Activated CD4-positive, alpha-beta T cell treated with anti-CD3 and anti-CD28 coated beads, Interleukin-2, amount 10 ng/mL, durations not matched to agents 7 days and 5 days (primary cell): ENCODE results near the gene CETP. TPM values are rescaled to one million over a fixed set of nuclear protein-coding genes. Genes with fewer than 3 reads are reported as not detected.

Experiments used
- CTCF ChIA-PET: fragments of 350-600 bp; sonication (Branson Sonifier 250); formaldehyde crosslinking; loops from one replicate; lab custom pipeline; 2021; ENCODE audit warnings: antibody characterized with exemption; lab: Charles Lee
- POLR2A ChIA-PET: fragments of 350-600 bp; sonication (Branson Sonifier 250); formaldehyde crosslinking; loops from one replicate; lab custom pipeline; 2021; ENCODE audit warnings: antibody characterized with exemption; lab: Charles Lee
- DNase-seq: peaks from one replicate; pipeline ENCODE4 v3.0.0-alpha.2; 2020
- H3K27ac Mint-ChIP-seq: one replicate; pipeline ENCODE4 v1.8.0; 2021; ENCODE audit warnings: mild to moderate bottlenecking, moderate library complexity, mixed read lengths
- H3K27me3 Mint-ChIP-seq: one replicate; pipeline ENCODE4 v1.8.0; 2021; ENCODE audit warnings: mixed read lengths
- H3K36me3 Mint-ChIP-seq: one replicate; pipeline ENCODE4 v1.8.0; 2021; ENCODE audit warnings: low read depth, mixed read lengths
- H3K4me1 Mint-ChIP-seq: one replicate; pipeline ENCODE4 v1.8.0; 2021; ENCODE audit warnings: mixed read lengths
- H3K4me3 Mint-ChIP-seq: one replicate; pipeline ENCODE4 v1.8.0; 2021; ENCODE audit warnings: mild to moderate bottlenecking, moderate library complexity, mixed read lengths
- H3K9me3 Mint-ChIP-seq: one replicate; pipeline ENCODE4 v1.8.0; 2021; ENCODE audit warnings: mixed read lengths
- total RNA-seq, 2 experiments: library from RNA; stranded (reverse); gene quantifications; one replicate each; pipeline ENCODE4 v1.2.3, GENCODE V29; 2021

CETP gene
- total RNA-seq, 2 experiments from 2014 or later = not detected

GRCh38 chr16:57008440-57008839 is 46.7 kb downstream of the CETP start:
- H3K27ac Mint-ChIP-seq = no peak overlapping the region
- H3K36me3 Mint-ChIP-seq = peaks cover 64% of the 10 kb centered on the region
- no peak for DNase-seq
- H3K4me3 Mint-ChIP-seq = no peak overlapping the region
- no peaks in the 10 kb centered on the region for H3K9me3 Mint-ChIP-seq
- CTCF ChIA-PET = interaction anchor here (1.7 to 2.4 kb wide), 2 partner anchors 20 to 24 kb away, joined by 4 to 12 read pairs; partner anchors contain the start of gene NLRC5
- H3K4me1 Mint-ChIP-seq = peaks cover 77% of the 10 kb centered on the region
- no peaks in the 10 kb centered on the region for H3K27me3 Mint-ChIP-seq
- POLR2A ChIA-PET = no interaction called here

DNA sequence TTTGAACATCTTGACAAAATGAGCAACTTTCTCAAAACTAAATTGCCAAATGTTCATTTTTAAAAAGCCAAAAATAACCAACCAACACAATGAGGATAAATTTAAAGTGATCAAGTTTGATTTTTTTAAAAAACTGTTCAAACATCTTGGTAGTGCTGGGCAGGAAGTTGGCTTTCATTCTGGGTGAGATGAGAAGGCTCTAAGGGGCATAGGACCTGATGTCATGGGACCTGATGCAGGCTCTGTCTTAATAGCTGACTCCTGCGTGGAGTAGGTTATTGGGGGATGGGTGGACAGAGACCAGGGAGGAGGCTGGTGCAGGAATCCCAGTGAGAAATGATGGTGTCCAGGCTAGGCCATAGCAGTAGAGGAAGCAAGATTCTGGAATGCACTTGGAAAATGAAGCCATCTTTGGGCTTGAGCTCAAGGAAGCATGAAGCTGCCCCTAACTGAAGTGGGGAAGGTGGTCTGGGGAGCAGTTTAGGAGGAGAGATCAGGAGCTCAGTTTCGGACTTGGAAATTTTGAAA is 48.0 kb downstream of the CETP start:
- peaks cover 77% of the 10 kb centered on the region for H3K4me1 Mint-ChIP-seq
- DNase-seq = no peak
- no peaks in the 10 kb centered on the region for H3K27me3 Mint-ChIP-seq
- peaks cover 61% of the 10 kb centered on the region for H3K36me3 Mint-ChIP-seq
- no peaks in the 10 kb centered on the region for H3K9me3 Mint-ChIP-seq
- ChIA-PET POLR2A (interaction anchor here (1.3 kb wide), 1 partner anchor 14 kb away, joined by 4 read pairs; no protein-coding TSS in a partner anchor), CTCF (interaction anchor here (1.0 to 2.4 kb wide), 8 partner anchors 10 to 44 kb away, joined by 3 to 12 read pairs (median 4); partner anchors contain the start of gene NLRC5)
- H3K4me3 Mint-ChIP-seq = no peak overlapping the region
- peak overlapping the region; percentile 43 for H3K27ac Mint-ChIP-seq

DNA sequence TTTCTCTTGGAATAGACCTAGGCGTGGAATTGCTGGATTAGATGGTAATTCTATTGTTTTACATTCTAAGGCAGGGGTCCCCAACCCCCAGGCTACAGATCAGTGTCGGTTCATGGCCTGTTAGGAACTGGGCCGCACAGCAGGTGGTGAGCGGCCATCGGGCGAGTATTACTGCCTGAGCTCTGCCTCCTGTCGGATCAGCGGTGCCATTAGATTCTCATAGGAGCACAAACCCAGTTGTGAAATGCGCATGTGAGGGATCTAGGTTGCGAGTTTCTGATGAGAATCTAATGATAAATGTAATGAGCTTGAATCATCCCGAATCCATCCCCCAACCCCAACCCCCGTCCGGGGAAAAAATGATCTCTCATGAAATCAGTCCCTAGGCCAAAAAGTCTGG is 50.6 kb downstream of the CETP start:
- Mint-ChIP-seq H3K36me3 (peaks cover 56% of the 10 kb centered on the region), H3K27me3 (no peaks in the 10 kb centered on the region), H3K4me3 (peak overlapping the region; percentile 24), H3K9me3 (no peaks in the 10 kb centered on the region), H3K27ac (peak overlapping the region; percentile 50), H3K4me1 (peaks cover 77% of the 10 kb centered on the region)
- ChIA-PET POLR2A (no interaction called here), CTCF (interaction anchor here (1.0 to 1.4 kb wide), 3 partner anchors 9 to 29 kb away, joined by 3 read pairs; no protein-coding TSS in a partner anchor)
- DNase-seq = no peak

- POLR2A ChIA-PET = interaction anchor here (0.8 kb wide), 1 partner anchor 18 kb away, joined by 5 read pairs; no protein-coding TSS in a partner anchor
- Mint-ChIP-seq H3K4me1 (peaks cover 80% of the 10 kb centered on the region), H3K4me3 (peak overlapping the region; percentile 49), H3K27me3 (no peaks in the 10 kb centered on the region), H3K27ac (peak overlapping the region; percentile 95), H3K36me3 (peaks cover 60% of the 10 kb centered on the region), H3K9me3 (no peaks in the 10 kb centered on the region)
- DNase-seq = no peak
- CTCF ChIA-PET = no interaction called here
These were observed 51.5 kb downstream of the CETP start for GRCh38 chr16:57013229-57013628.

DNA sequence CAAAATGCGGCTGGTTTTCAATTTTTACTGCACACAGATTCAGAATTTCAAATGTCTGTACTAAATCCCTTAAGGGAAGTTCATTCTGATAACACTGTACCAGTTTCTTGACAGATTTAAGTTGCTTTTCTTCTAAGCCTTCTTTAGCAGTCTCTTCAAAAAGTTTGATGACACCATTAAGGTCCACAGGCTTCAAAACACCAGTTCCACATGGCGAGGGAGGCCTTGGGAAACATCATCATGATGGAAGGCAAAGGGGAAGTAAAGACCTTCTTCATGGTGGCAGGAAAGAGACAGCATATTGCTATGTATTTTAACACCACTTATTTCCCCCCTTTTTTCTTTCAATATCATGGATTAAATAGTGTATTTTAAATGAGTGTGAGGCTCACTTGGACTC is 52.2 kb downstream of the CETP start:
- CTCF ChIA-PET = interaction anchor here (0.5 kb wide), 1 partner anchor 1583 kb away, joined by 7 read pairs; no protein-coding TSS in a partner anchor
- POLR2A ChIA-PET = no interaction called here
- H3K27me3 Mint-ChIP-seq = no peaks in the 10 kb centered on the region
- H3K4me3 Mint-ChIP-seq = peak overlapping the region; percentile 49
- H3K4me1 Mint-ChIP-seq = peaks cover 81% of the 10 kb centered on the region
- no peak for DNase-seq
- peak overlapping the region; percentile 95 for H3K27ac Mint-ChIP-seq
- H3K36me3 Mint-ChIP-seq = peaks cover 66% of the 10 kb centered on the region
- no peaks in the 10 kb centered on the region for H3K9me3 Mint-ChIP-seq

- peaks cover 76% of the 10 kb centered on the region for H3K36me3 Mint-ChIP-seq
- POLR2A ChIA-PET = no interaction called here
- peak overlapping the region; percentile 79 for H3K27ac Mint-ChIP-seq
- no peaks in the 10 kb centered on the region for H3K27me3 Mint-ChIP-seq
- no peaks in the 10 kb centered on the region for H3K9me3 Mint-ChIP-seq
- CTCF ChIA-PET = interaction anchor here (0.5 to 1.1 kb wide), 3 partner anchors 9 to 40 kb away, joined by 3 read pairs; partner anchors contain the start of gene NLRC5
- peaks cover 83% of the 10 kb centered on the region for H3K4me1 Mint-ChIP-seq
- no peak for DNase-seq
- H3K4me3 Mint-ChIP-seq = no peak overlapping the region
These were observed 54.6 kb downstream of the CETP start for GRCh38 chr16:57016301-57016700.

GRCh38 chr16:57016831-57017230 is 55.1 kb downstream of the CETP start:
- POLR2A ChIA-PET = no interaction called here

DNA sequence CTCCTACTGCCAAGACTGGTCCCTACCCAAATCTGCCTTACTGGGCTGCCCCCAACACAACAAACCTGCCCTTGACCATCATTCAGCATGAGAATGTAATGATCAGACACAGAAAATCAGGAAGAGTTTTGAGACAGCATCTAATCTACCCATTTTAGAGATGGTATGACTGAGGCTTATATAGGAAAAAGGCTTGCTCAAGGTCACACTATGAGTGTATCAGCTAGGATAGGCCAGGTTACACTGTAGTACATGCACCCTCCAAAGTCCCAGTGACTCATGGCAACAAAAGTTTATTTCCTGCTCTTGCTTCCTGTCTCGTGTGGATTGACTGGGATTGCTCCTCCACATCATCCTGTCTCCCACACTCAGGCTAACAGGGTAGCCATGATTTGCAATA is 55.5 kb downstream of the CETP start:
- Mint-ChIP-seq H3K27me3 (no peaks in the 10 kb centered on the region), H3K36me3 (peaks cover 78% of the 10 kb centered on the region), H3K4me3 (no peak overlapping the region), H3K27ac (peak overlapping the region; percentile 7), H3K4me1 (peaks cover 86% of the 10 kb centered on the region), H3K9me3 (no peaks in the 10 kb centered on the region)
- POLR2A ChIA-PET = no interaction called here
- DNase-seq = no peak
- CTCF ChIA-PET = interaction anchor here (0.5 kb wide), 1 partner anchor 19 kb away, joined by 3 read pairs; no protein-coding TSS in a partner anchor

More at GRCh38 chr16:57016831-57017230, 55.1 kb downstream of the CETP start:
- CTCF ChIA-PET = interaction anchor here (0.5 to 1.1 kb wide), 3 partner anchors 19 to 39 kb away, joined by 3 read pairs; partner anchors contain the start of gene NLRC5
- DNase-seq = no peak
- no peaks in the 10 kb centered on the region for H3K27me3 Mint-ChIP-seq
- no peak overlapping the region for H3K27ac Mint-ChIP-seq
- no peak overlapping the region for H3K4me3 Mint-ChIP-seq
- peaks cover 86% of the 10 kb centered on the region for H3K4me1 Mint-ChIP-seq
- H3K36me3 Mint-ChIP-seq = peaks cover 80% of the 10 kb centered on the region
- no peaks in the 10 kb centered on the region for H3K9me3 Mint-ChIP-seq

- DNase-seq = no peak
- peaks cover 86% of the 10 kb centered on the region for H3K36me3 Mint-ChIP-seq
- no peak overlapping the region for H3K27ac Mint-ChIP-seq
- no peaks in the 10 kb centered on the region for H3K27me3 Mint-ChIP-seq
- POLR2A ChIA-PET = no interaction called here
- CTCF ChIA-PET = interaction anchor here (1.0 to 1.5 kb wide), 5 partner anchors 10 to 236 kb away, joined by 3 to 5 read pairs (median 4); no protein-coding TSS in a partner anchor
- no peaks in the 10 kb centered on the region for H3K9me3 Mint-ChIP-seq
- peaks cover 86% of the 10 kb centered on the region for H3K4me1 Mint-ChIP-seq
- no peak overlapping the region for H3K4me3 Mint-ChIP-seq
These were observed 58.0 kb downstream of the CETP start for GRCh38 chr16:57019746-57020145.

- Mint-ChIP-seq H3K27ac (peak overlapping the region; percentile 48), H3K9me3 (no peaks in the 10 kb centered on the region), H3K27me3 (no peaks in the 10 kb centered on the region), H3K36me3 (peaks cover 91% of the 10 kb centered on the region), H3K4me3 (no peak overlapping the region), H3K4me1 (peaks cover 88% of the 10 kb centered on the region)
- POLR2A ChIA-PET = no interaction called here
- DNase-seq = no peak
- CTCF ChIA-PET = interaction anchor here (0.6 to 1.5 kb wide), 7 partner anchors 11 to 366 kb away, joined by 3 to 5 read pairs (median 3); no protein-coding TSS in a partner anchor
These were observed 58.9 kb downstream of the CETP start for GRCh38 chr16:57020651-57021050.

GRCh38 chr16:57021757-57022156 is 60.0 kb downstream of the CETP start:
- ChIA-PET POLR2A (interaction anchor here (0.6 kb wide), 1 partner anchor 78 kb away, joined by 3 read pairs; no protein-coding TSS in a partner anchor), CTCF (interaction anchor here (1.0 to 1.1 kb wide), 2 partner anchors 17 to 57 kb away, joined by 3 to 4 read pairs; no protein-coding TSS in a partner anchor)
- no peak for DNase-seq
- peaks cover 88% of the 10 kb centered on the region for H3K4me1 Mint-ChIP-seq
- H3K9me3 Mint-ChIP-seq = no peaks in the 10 kb centered on the region
- H3K36me3 Mint-ChIP-seq = peaks cover 95% of the 10 kb centered on the region
- H3K4me3 Mint-ChIP-seq = no peak overlapping the region
- H3K27me3 Mint-ChIP-seq = no peaks in the 10 kb centered on the region
- H3K27ac Mint-ChIP-seq = peak overlapping the region; percentile 47

GRCh38 chr16:57022445-57022844 is 60.7 kb downstream of the CETP start:
- H3K4me1 Mint-ChIP-seq = peaks cover 88% of the 10 kb centered on the region
- H3K27me3 Mint-ChIP-seq = no peaks in the 10 kb centered on the region
- ChIA-PET CTCF (interaction anchor here (1.0 to 1.5 kb wide), 6 partner anchors 12 to 58 kb away, joined by 3 to 5 read pairs (median 4); no protein-coding TSS in a partner anchor), POLR2A (interaction anchor here (0.6 kb wide), 1 partner anchor 79 kb away, joined by 3 read pairs; no protein-coding TSS in a partner anchor)
- H3K36me3 Mint-ChIP-seq = peaks cover 95% of the 10 kb centered on the region
- H3K4me3 Mint-ChIP-seq = no peak overlapping the region
- no peaks in the 10 kb centered on the region for H3K9me3 Mint-ChIP-seq
- no peak for DNase-seq
- H3K27ac Mint-ChIP-seq = peak overlapping the region; percentile 19
